ENCODE results near the gene CCR4.
"Not testable (repeated sequence)": the region's sequence is repeated elsewhere in the genome, so short reads cannot be mapped to it uniquely, and the experiment has no call there.

CCR4 gene

GRCh38 chr3:32984918-32985317, 33.5 kb downstream of the CCR4 start:
- not testable (repeated sequence) for DNase-seq

GRCh38 chr3:32989171-32989570, 37.7 kb downstream of the CCR4 start:
- no peak for DNase-seq

GRCh38 chr3:32990116-32990515, 38.7 kb downstream of the CCR4 start:
- DNase-seq = no peak

- DNase-seq = no peak
These were observed 40.3 kb downstream of the CCR4 start for GRCh38 chr3:32991781-32992180.

GRCh38 chr3:32992310-32992686, 40.9 kb downstream of the CCR4 start:
- no peak for DNase-seq

- DNase-seq = no peak
These were observed 42.6 kb downstream of the CCR4 start for GRCh38 chr3:32994045-32994444.

GRCh38 chr3:32995098-32995497, 43.7 kb downstream of the CCR4 start:
- no peak for DNase-seq

- no peak for DNase-seq
These were observed 44.8 kb downstream of the CCR4 start for GRCh38 chr3:32996048-32996754.

- DNase-seq = no peak
These were observed 45.3 kb downstream of the CCR4 start for GRCh38 chr3:32996755-32997091.

GRCh38 chr3:32998631-32999451, 47.4 kb downstream of the CCR4 start:
- no peak for DNase-seq

- DNase-seq = no peak
These were observed 49.4 kb downstream of the CCR4 start for GRCh38 chr3:33000691-33001385.

- no peak for DNase-seq
These were observed 50.4 kb downstream of the CCR4 start for GRCh38 chr3:33001889-33002288.

GRCh38 chr3:33003308-33003707, 51.9 kb downstream of the CCR4 start:
- no peak for DNase-seq

- no peak for DNase-seq
These were observed 52.8 kb downstream of the CCR4 start for GRCh38 chr3:33004205-33004604.

GRCh38 chr3:33004961-33005360, 53.5 kb downstream of the CCR4 start:
- DNase-seq = no peak

Measured in right forelimb (tissue), 1 donor.